HG03520 (cell line): ENCODE results near the gene PPIF.

Source experiments
- ATAC-seq: cut with Tn5 transposase; IDR thresholded peaks from one replicate; pipeline ENCODE4 v1.9.1; 2021; ENCODE audit warnings: mild to moderate bottlenecking, moderate library complexity; ENCODE audit not compliant: unreplicated experiment

Gene PPIF

DNA sequence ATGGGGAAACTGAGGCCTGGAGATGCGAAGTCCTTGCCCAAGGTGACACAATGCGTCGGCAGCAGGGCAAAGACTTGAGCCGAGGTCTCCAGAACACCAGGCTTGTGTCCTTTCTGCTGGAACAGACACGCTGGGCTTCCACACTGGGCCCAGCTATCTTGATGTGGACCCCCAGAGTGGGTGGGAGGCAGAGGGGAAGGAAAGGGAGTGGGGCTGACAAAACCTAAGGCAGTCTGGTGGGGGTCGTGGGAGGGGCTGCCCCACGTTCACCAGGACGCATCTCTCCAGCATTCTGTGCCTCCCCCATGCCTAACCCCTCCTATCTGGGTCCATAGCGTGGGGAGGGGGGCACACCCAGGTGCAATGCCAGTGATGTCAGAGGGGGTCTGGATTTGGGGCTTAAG is 38.1 kb downstream of the PPIF start:
- no peak for ATAC-seq

DNA sequence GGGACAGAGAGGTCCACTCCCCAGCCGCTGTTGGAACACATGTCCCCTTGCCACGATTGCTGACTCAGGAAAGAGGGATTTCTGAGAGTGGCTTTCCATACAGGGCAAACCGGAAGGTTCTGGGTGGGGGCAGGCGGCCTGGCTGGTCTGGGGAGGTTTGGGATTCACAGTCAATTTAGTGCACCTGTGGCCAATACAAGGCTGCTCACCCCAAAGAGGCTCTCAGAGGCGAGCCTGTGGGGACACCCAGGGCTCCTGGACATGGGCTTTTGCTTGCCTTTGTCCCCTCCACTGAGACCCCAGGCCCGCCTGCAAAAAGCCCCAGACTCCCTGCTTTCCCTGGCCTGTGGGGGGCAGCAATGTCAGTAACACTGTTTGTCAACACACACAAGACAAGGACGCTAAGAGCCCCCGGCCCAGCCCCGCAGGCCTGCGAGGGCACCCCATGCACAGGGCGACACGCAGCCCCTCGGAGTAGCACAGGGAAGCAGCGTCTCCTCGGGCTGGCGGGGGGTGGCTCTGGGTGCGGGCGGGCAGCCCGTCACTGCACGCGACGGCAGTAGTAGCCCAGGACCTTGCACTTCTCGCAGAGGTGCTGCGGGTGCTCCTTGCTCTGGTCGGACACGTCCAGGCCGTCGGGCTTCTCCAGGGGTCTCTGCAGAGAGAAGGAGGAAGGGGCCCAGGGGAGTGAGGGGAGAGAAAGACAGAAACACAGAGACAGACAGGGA is 38.7 kb downstream of the PPIF start:
- no peak for ATAC-seq

GRCh38 chr10:79386637-79387465 is 39.6 kb downstream of the PPIF start:
- ATAC-seq: no peak

DNA sequence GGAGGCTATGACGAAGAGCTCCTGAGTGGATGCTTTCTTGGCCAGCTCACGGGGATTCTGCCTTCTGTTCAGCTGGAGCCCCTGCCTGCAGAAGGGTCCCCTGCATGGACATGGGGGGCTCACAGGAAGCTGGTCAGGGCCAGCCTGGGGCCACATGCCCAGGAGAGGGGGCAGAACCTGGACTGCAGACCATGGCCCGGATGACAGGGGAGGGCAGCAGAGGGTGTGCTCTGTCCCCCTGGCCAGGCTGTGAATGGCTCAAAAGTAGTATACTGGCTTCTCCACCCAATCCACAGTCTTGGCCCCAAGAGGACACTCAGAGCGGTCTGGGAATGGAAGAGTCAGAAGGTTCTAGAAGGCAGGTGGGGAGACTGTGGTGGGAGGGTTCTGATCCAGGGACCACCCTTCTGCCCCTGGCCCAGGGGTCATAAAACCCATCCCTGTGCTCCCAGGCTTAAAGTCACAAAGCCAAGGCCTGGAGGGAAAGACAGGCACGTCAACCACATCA is 40.3 kb downstream of the PPIF start:
- no peak for ATAC-seq

GRCh38 chr10:79387974-79388850 is 40.9 kb downstream of the PPIF start:
- no peak for ATAC-seq

- no peak for ATAC-seq
These were observed 42.8 kb downstream of the PPIF start for GRCh38 chr10:79390057-79390456.

GRCh38 chr10:79390551-79391229 is 43.4 kb downstream of the PPIF start:
- ATAC-seq: no peak

GRCh38 chr10:79391231-79392019 is 44.2 kb downstream of the PPIF start:
- ATAC-seq: no peak

- ATAC-seq: no peak
These were observed 44.7 kb downstream of the PPIF start for GRCh38 chr10:79392020-79392398.

DNA sequence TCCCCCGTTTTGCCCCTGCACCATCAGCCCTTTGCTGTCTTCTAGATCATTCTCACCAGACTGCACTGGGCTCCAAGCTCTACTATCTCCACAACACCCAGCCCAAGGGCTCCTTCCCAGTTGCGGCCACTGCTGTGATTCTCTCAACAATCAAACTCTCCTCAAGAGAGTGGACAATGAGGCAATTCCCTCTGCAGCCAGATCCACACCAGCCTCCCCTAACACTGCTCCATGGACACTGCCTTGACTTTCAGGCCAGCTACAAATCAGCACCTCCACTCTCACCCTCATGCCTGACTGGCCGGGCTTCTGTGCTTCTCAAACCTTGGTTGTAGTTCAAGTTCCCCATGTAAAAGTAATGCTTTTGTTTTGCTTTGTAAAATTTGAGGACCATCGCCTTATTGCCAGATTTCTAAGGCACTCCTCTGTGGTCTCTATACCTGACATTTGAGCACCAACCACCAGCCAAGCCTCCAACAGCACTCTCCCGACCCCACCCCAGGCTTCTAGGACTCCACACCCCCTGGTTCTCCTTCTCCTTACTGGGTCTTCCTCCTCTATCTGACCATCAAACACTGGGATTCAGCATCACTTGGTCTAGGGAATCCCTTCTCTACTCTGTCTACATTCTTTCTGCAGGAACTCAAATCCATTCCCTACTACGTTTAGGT is 45.4 kb downstream of the PPIF start:
- no peak for ATAC-seq

DNA sequence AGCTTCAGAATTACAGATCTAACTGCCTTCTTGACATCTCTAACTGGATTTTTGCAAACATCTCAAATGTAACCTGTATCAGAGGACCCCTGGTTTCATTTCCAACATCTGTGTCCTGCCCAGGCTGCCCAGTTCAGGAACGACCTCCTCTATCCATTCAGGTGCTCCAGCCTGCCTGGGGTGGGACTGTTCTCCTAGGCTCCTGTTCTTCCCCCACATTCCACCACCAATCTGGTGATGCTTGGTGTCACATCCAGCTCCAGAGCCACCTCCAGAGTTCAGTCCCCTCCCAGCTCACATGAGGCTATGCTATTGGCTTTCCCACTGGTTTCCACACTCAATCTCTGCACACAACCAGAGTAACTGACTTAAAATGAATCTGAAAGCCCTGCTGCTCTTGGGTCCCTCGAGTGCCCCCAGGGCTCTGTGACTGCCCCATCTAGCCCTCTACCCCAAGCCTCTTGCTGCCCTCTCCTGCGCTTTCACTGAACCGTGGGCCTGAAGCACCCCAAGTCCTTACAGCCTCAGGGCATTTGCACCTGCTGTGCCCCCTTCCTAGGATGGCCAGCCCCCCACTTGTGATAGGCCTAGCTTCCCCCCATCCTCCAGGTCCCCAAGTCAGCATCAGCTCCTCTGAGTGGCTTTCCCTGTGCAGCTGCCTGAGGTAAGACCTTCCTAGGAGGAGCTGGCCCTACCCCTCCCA is 46.1 kb downstream of the PPIF start:
- no peak for ATAC-seq

DNA sequence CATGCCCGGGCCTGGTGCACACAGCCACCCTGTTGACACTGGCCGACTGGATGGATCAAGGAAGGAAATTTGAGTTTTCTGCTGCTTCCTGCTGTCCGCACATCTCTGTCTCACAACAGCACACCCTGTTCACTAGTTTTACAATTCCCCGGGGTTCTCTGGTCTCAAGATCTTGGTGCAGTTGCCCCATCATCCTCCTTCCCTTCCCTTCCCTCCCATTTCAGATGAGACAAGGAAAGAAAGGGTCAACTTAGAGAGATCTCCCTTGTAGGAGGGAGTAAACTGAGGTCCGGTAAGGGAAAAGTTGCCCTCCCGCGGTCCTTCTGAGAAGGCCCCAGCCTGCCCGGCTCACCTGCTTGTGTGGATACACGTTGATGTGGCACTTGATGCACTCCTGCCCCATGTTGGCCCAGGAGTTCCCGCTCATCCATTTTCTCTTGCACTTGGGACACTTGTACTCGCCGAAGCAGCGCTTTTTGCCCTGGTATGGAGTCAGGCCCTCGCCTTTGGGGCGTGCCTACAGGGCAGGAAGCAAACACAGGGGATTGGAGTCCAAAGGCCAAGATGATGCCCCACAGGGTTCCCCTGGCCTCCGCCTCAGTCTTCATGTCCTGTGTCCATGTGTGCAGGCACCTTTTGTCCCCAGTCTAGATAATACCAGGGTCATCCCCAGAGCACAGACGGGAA is 46.8 kb downstream of the PPIF start:
- no peak for ATAC-seq

- ATAC-seq: no peak
These were observed 47.4 kb downstream of the PPIF start for GRCh38 chr10:79394664-79395063.

DNA sequence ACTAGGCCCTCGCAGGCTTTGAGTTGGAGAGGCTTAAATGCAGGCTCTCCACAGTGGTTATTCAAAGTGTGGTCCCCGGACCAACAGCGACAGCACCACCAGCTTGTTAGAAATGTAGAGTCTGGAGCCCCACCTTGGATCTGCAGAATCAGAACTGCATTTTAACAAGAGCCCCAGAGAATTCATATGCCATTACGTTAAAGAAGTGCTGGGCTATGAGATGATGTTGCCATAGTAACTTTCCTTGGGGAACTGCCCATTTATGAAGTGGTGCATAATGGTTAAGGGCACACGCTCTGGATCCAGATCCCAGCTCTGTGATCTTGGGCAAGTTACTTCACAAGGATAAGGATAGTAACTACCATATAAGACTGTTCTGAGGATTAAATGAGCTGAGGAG is 49.3 kb downstream of the PPIF start:
- no peak for ATAC-seq

- ATAC-seq: no peak
These were observed 49.8 kb downstream of the PPIF start for GRCh38 chr10:79397051-79397450.

- ATAC-seq: no peak
These were observed 50.5 kb downstream of the PPIF start for GRCh38 chr10:79397575-79398303.

DNA sequence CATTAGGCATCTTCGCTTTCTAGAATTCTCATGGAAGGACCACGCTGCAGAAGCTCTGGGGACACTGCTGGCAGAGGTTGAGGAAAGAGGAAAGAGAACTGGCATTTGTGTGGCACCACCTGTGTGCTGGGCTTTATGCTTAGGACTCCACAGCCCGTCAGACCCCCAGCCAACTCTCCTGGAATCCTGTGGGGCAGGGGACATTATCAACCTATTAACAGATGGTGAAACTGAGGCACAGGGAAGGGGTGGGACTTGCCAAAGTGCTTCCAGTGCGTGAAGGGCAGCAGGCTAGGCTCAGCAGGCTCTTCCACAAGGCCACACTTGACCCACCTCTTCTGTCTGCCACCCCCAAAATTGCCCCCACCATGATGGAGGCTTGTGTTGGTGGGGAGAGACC is 51.4 kb downstream of the PPIF start:
- no peak for ATAC-seq
